B cell (primary cell): ENCODE measurements around the gene DMXL1. TPM values are rescaled to one million over a fixed set of nuclear protein-coding genes. Genes with fewer than 3 reads are reported as not detected.
A peak's percentile ranks its signal among the peaks of the same experiment; 100 is the strongest.

ENCODE experiments used
- ATAC-seq: fragments of 200-7000 bp; cut with Tn5 transposase; one replicate; pipeline ENCODE4 v1.10.0; 2021; ENCODE audit warnings: low read depth, mild to moderate bottlenecking, moderate number of reproducible peaks, moderate library complexity
- CTCF ChIA-PET: fragments of 350-600 bp; sonication (Branson Sonifier 250); formaldehyde crosslinking; loops from one replicate; lab custom pipeline; 2021; ENCODE audit warnings: antibody characterized with exemption, inconsistent platforms; lab: Charles Lee
- POLR2A ChIA-PET: fragments of 350-600 bp; sonication (Branson Sonifier 250); formaldehyde crosslinking; loops from one replicate; lab custom pipeline; 2021; ENCODE audit warnings: antibody characterized with exemption; lab: Charles Lee
- DNase-seq: peaks from one replicate; pipeline ENCODE4 v3.0.0; 2013
- H2AFZ ChIP-seq: 2 replicates; pipeline ENCODE4 v1.6.1; 2012; ENCODE audit warnings: mild to moderate bottlenecking, low read depth, low read length; ENCODE audit not compliant: insufficient read depth, poor library complexity, severe bottlenecking
- H3K27ac ChIP-seq, 2 donors: 1 replicate in 1 of 2; 2 replicates in 1 of 2; pipeline ENCODE4 v1.5.1; 2012 to 2013; ENCODE audit warnings: low read length in 2 of 2, mild to moderate bottlenecking in 2 of 2, moderate library complexity in 1 of 2
- H3K27me3 ChIP-seq, 4 experiments: fragments of 200-600 bp in 1 of 4; sonication (generic) in 1 of 4; replicated peaks in 1 of 4; 1 replicate in 2 of 4; 2 replicates in 2 of 4; pipeline versions ENCODE4 v1.6.1 to v1.7.0; 2013 to 2016; ENCODE audit warnings: low read length in 3 of 4, mild to moderate bottlenecking in 2 of 4, mixed read lengths in 1 of 4, moderate library complexity in 1 of 4; ENCODE audit not compliant: insufficient read depth in 4 of 4, control insufficient read depth in 3 of 4; ENCODE audit errors: control extremely low read depth in 1 of 4
- H3K36me3 ChIP-seq, 2 experiments: replicated peaks in 1 of 2; 1 replicate in 1 of 2; 2 replicates in 1 of 2; pipeline versions ENCODE4 v1.6.1 to v1.7.1; 2013; ENCODE audit warnings: low read length in 1 of 2; ENCODE audit not compliant: insufficient read depth in 2 of 2, control insufficient read depth in 1 of 2; ENCODE audit errors: control extremely low read depth in 1 of 2, extremely low read depth in 1 of 2
- H3K4me1 ChIP-seq, 2 donors: fragments of 200-600 bp in 1 of 2; sonication (generic) in 1 of 2; 1 replicate in 1 of 2; 2 replicates in 1 of 2; pipeline versions ENCODE4 v1.5.1 to v1.6.1; 2013 to 2017; ENCODE audit warnings: low read length in 2 of 2; ENCODE audit not compliant: control insufficient read depth in 2 of 2, insufficient read depth in 2 of 2
- H3K4me2 ChIP-seq: replicated peaks from 2 replicates; pipeline ENCODE3; 2012; ENCODE audit warnings: mild to moderate bottlenecking, low read depth, low read length; ENCODE audit not compliant: poor library complexity, severe bottlenecking
- H3K4me3 ChIP-seq, 5 experiments: fragments of 200-600 bp in 1 of 5; sonication (generic) in 1 of 5; 1 replicate in 3 of 5; 2 replicates in 2 of 5; pipeline versions ENCODE4 v1.5.1 to v1.7.0; 2011 to 2016; ENCODE audit warnings: low read length in 4 of 5, mild to moderate bottlenecking in 4 of 5, low read depth in 2 of 5, control low read depth in 1 of 5, moderate library complexity in 1 of 5; ENCODE audit not compliant: insufficient read depth in 1 of 5; ENCODE audit errors: control extremely low read depth in 1 of 5, extremely low read depth in 1 of 5
- H3K79me2 ChIP-seq: fragments of 200-600 bp; sonication (generic); one replicate; pipeline ENCODE4 v1.6.0; 2016; ENCODE audit warnings: low read length; ENCODE audit not compliant: control insufficient read depth, insufficient read depth
- H3K9ac ChIP-seq: fragments of 200-600 bp; sonication (generic); 2 replicates; pipeline ENCODE4 v1.6.1; 2017; ENCODE audit warnings: mild to moderate bottlenecking, low read length, moderate library complexity
- H3K9me3 ChIP-seq, 3 donors: one replicate each; pipeline versions ENCODE4 v1.6.1 to v1.7.1; 2013; ENCODE audit warnings: low read length in 2 of 3; ENCODE audit not compliant: control insufficient read depth in 2 of 3, insufficient read depth in 1 of 3; ENCODE audit errors: control extremely low read depth in 1 of 3
- H4K20me1 ChIP-seq: 2 replicates; pipeline ENCODE4 v1.6.0; 2012; ENCODE audit warnings: mild to moderate bottlenecking, low read length; ENCODE audit not compliant: insufficient read depth, control insufficient read depth, poor library complexity, severe bottlenecking
- H3K27ac Mint-ChIP-seq: one replicate; pipeline ENCODE4 v1.8.0; 2021; ENCODE audit warnings: mixed read lengths
- H3K27me3 Mint-ChIP-seq: one replicate; pipeline ENCODE4 v1.8.0; 2021; ENCODE audit warnings: mixed read lengths
- H3K4me1 Mint-ChIP-seq: one replicate; pipeline ENCODE4 v1.8.0; 2021; ENCODE audit warnings: mixed read lengths
- H3K4me3 Mint-ChIP-seq: one replicate; pipeline ENCODE4 v1.8.0; 2021; ENCODE audit warnings: mixed read lengths
- H3K9me3 Mint-ChIP-seq: one replicate; pipeline ENCODE4 v1.8.0; 2022; ENCODE audit warnings: mixed read lengths; ENCODE audit not compliant: insufficient read depth
- EZH2 ChIP-seq: IDR thresholded peaks from 2 replicates; pipeline ENCODE4 v1.6.1; 2012; ENCODE audit warnings: borderline replicate concordance, low read depth, mild to moderate bottlenecking, moderate library complexity, low read length; ENCODE audit not compliant: insufficient read depth, poor library complexity, severe bottlenecking
- WGBS: methylation state at CpG from one replicate; pipeline ENCODE4 v1.1.5; 2013; ENCODE audit warnings: missing lambda C conversion rate; ENCODE audit not compliant: insufficient coverage; 5-methylcytosine and 5-hydroxymethylcytosine counted together
- intact Hi-C: fragments of 100-400 bp; cut with micrococcal nuclease; formaldehyde crosslinking; loops from one replicate; pipeline ENCODE4 v1.10.0; 2022
- polyA plus RNA-seq: library from polyadenylated mRNA; depleted of rRNA; stranded (reverse); fragments of >200 nt; gene quantifications from 2 replicates; pipeline ENCODE4 v1.2.3, GENCODE V29; 2012
- total RNA-seq, 2 donors: library from RNA; stranded (reverse); fragments of 120-200 nt in 1 of 2; gene quantifications; 1 replicate in 1 of 2; 2 replicates in 1 of 2; pipeline versions ENCODE4 v1.2.3 to v1.2.4, GENCODE V29; 2013 to 2022
- TF ChIP-seq, protein P1 (sequence below): fragments of 200-600 bp; IDR thresholded peaks from one replicate; pipeline ENCODE4 v1.8.0; 2022; ENCODE audit warnings: antibody characterized with exemption, mild to moderate bottlenecking

Gene DMXL1
- total and polyA plus RNA-seq, 2 donors (not counting 1 experiment from before 2014, with no cell fraction given), result 37.9 to 129 TPM

DNA sequence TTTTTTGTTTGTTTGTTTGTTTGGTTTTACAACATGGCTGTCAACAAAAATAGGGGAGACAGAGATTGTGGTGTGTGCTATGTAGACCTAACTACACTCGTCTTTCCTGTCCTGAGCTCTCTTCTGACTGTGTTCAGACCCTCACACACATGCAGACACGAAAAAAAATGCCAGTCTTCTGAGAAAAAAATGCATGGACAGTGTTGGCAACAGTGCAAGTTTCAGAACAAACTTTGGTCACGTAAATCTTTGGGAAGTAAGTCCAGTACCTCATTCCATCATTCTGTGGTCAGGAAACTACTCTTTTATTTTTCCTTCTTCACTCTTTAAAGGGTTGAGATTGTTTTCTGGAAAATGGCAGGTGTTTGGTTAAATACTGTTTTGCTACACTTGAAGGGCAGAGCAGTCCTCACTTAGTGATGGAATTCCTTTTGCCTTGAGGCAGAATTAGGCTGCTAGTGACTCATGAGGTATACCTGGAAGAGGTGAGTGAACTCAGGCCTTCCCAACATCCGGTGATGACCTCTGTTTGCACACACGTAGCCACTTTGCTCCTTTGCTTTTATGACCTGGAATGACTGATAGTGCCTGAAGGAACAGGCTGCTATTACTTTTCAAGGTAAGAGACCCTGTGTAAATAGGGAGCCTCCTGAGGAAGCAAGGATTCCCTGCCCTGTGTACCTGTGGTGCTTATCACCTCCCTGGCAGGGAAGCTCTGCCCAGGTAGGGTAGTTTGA is 203.3 kb downstream of the DMXL1 start:
- no peaks in the 10 kb centered on the region for H3K9me3 Mint-ChIP-seq
- H3K4me1 Mint-ChIP-seq, result peaks cover 97% of the 10 kb centered on the region
- peak overlapping the region; percentile 95 for H3K27ac Mint-ChIP-seq
- H3K27me3 Mint-ChIP-seq, result no peaks in the 10 kb centered on the region
- no peak for DNase-seq
- POLR2A ChIA-PET, result interaction anchor here (0.5 to 1.3 kb wide), 6 partner anchors 10 to 90 kb away, joined by 3 to 7 read pairs (median 3); no protein-coding TSS in a partner anchor
- Histone ChIP-seq H3K27ac (peak overlapping the region; percentile 78 to 91), H3K9ac (peak overlapping the region; percentile 46), H3K36me3 (peaks cover 1 to 8% of the 10 kb centered on the region in 2 experiments), H3K9me3 (no peaks in the 10 kb centered on the region), H3K4me2 (peak overlapping the region; percentile 78), H3K4me1 (peaks cover 90 to 92% of the 10 kb centered on the region in 2 donors), H3K79me2 (peaks cover 87% of the 10 kb centered on the region), H3K4me3 (peak overlapping the region in 2 of 5 experiments; percentile 46 to 50), H3K27me3 (no peaks in the 10 kb centered on the region), H2AFZ (peak overlapping the region; percentile 57), H4K20me1 (peaks cover 21% of the 10 kb centered on the region)
- no peak for TF ChIP-seq EZH2
- TF ChIP-seq, protein P1, sequence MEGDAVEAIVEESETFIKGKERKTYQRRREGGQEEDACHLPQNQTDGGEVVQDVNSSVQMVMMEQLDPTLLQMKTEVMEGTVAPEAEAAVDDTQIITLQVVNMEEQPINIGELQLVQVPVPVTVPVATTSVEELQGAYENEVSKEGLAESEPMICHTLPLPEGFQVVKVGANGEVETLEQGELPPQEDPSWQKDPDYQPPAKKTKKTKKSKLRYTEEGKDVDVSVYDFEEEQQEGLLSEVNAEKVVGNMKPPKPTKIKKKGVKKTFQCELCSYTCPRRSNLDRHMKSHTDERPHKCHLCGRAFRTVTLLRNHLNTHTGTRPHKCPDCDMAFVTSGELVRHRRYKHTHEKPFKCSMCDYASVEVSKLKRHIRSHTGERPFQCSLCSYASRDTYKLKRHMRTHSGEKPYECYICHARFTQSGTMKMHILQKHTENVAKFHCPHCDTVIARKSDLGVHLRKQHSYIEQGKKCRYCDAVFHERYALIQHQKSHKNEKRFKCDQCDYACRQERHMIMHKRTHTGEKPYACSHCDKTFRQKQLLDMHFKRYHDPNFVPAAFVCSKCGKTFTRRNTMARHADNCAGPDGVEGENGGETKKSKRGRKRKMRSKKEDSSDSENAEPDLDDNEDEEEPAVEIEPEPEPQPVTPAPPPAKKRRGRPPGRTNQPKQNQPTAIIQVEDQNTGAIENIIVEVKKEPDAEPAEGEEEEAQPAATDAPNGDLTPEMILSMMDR, result no peak
- CTCF ChIA-PET, result interaction anchor here (0.6 to 6.8 kb wide), 17 partner anchors 10 to 286 kb away, joined by 3 to 79 read pairs (median 4); partner anchors contain the start of genes DTWD2 and TNFAIP8
- no peak for ATAC-seq
- peak overlapping the region; percentile 75 for H3K4me3 Mint-ChIP-seq
- intact Hi-C loops, result loop anchor here (2.0 to 10.0 kb wide), 3 partner anchors 35 to 139 kb away; no protein-coding TSS in a partner anchor
- WGBS, result 90% methylated on average over 2 of the region's 5 CpGs

DNA sequence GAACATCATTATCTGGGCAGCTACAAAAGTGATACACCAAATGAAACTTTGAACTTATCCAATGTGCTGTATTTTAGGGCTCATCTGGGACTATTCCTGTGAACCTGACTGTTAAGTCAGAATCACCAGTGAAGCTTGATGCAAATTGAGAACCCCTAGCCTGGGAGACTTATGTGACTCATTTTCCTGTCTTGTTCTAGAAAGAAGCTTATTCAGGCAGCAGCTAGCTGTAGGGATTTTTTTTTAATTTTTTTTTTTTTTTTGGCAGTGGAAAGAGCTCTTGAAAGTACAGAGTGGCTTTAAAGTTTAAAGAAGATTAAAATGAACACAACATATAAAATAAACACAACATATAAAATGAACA is 203.9 kb downstream of the DMXL1 start:
- Mint-ChIP-seq H3K9me3 (no peaks in the 10 kb centered on the region), H3K27me3 (no peaks in the 10 kb centered on the region), H3K27ac (peak overlapping the region; percentile 95), H3K4me1 (peaks cover 97% of the 10 kb centered on the region), H3K4me3 (peak overlapping the region; percentile 75)
- Histone ChIP-seq H3K27ac (peak overlapping the region; percentile 78 to 91), H4K20me1 (peaks cover 23% of the 10 kb centered on the region), H3K79me2 (peaks cover 87% of the 10 kb centered on the region), H2AFZ (no peak overlapping the region), H3K4me2 (peak overlapping the region; percentile 78), H3K36me3 (peaks cover 1 to 8% of the 10 kb centered on the region in 2 experiments), H3K27me3 (no peaks in the 10 kb centered on the region), H3K9me3 (no peaks in the 10 kb centered on the region), H3K4me3 (peak overlapping the region in 1 of 5 experiments; percentile 43), H3K9ac (peak overlapping the region; percentile 47), H3K4me1 (peaks cover 94 to 97% of the 10 kb centered on the region in 2 donors)
- TF ChIP-seq, protein P1, result no peak
- TF ChIP-seq EZH2, result no peak
- POLR2A ChIA-PET, result interaction anchor here (0.5 to 0.7 kb wide), 2 partner anchors 49 to 89 kb away, joined by 3 to 7 read pairs; no protein-coding TSS in a partner anchor
- CTCF ChIA-PET, result interaction anchor here (0.6 to 6.8 kb wide), 12 partner anchors 10 to 286 kb away, joined by 3 to 79 read pairs (median 5); partner anchors contain the start of genes DTWD2 and TNFAIP8
- intact Hi-C loops, result loop anchor here (1.0 to 10.0 kb wide), 6 partner anchors 16 to 242 kb away; no protein-coding TSS in a partner anchor
- peak; percentile 52 for DNase-seq
- peak; percentile 42 for ATAC-seq
